Left ventricle myocardium inferior (tissue), 1 donor: ENCODE data around the gene CDC25A. TPM values are rescaled to one million over a fixed set of nuclear protein-coding genes. Genes with fewer than 3 reads are reported as not detected.
"Not testable (repeated sequence)": the region's sequence is repeated elsewhere in the genome, so short reads cannot be mapped to it uniquely, and the experiment has no call there.

Experiments used
- DNase-seq: peaks from one replicate; pipeline ENCODE4 v3.0.0-alpha.2; 2020
- H3K27ac ChIP-seq: fragments of 200-600 bp; replicated peaks from 2 replicates; pipeline ENCODE4 v1.8.0; 2021
- H3K27me3 ChIP-seq: fragments of 200-600 bp; 2 replicates; pipeline ENCODE4 v1.8.0; 2021; ENCODE audit warnings: low read depth
- H3K36me3 ChIP-seq: fragments of 200-600 bp; 2 replicates; pipeline ENCODE4 v1.8.0; 2021
- H3K4me1 ChIP-seq: fragments of 200-600 bp; 2 replicates; pipeline ENCODE4 v1.8.0; 2021
- H3K4me3 ChIP-seq: fragments of 200-600 bp; 2 replicates; pipeline ENCODE4 v1.8.0; 2021; ENCODE audit warnings: mild to moderate bottlenecking, moderate library complexity
- H3K9me3 ChIP-seq: fragments of 200-600 bp; replicated peaks from 2 replicates; pipeline ENCODE4 v1.8.0; 2021
- CTCF ChIP-seq: fragments of 200-600 bp; IDR thresholded peaks from 2 replicates; pipeline ENCODE4 v1.8.0; 2021; ENCODE audit warnings: antibody characterized with exemption, mild to moderate bottlenecking, borderline replicate concordance
- intact Hi-C: fragments of 100-400 bp; cut with micrococcal nuclease; formaldehyde crosslinking; loops from one replicate; pipeline ENCODE4 v1.11.0; 2022
- microRNA-seq: library from miRNA; unstranded; fragments of <30 nt; microRNA quantifications from one replicate; pipeline ENCODE4 v1.2.0, GENCODE V29; 2020
- total RNA-seq: library from RNA; stranded (reverse); fragmentation: NEBNext Ultra II Directional; extraction: Animal tissue kit (Norgen Biotek cat#: 25700); gene quantifications from one replicate; pipeline ENCODE4 v1.2.1, GENCODE V29; 2021
- donor health status: DM: no; HTN: yes; CAD: no; lungs with severe emphysema.

The CDC25A gene
- total RNA-seq, 1 donor from 2014 or later = 0.52 TPM

DNA sequence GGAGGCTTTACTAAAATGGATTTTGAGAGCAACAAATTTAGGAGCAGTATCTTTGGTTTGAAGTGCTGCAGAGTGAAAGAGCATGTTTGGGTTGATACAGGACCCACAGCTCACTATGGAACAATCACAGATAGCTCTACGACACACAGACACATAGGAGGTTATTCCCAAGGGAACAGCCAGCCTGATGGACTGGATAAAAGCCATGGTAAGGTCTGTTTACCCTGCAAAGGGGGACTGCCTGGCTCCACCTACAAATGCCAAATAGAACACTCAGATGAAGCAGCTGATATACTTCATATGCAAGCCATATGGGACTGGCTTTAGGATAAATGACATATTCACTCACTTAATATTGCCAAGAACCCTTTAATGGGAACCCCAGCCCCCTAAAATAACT, 75.4 kb downstream of the CDC25A start:
- TF ChIP-seq CTCF = no peak
- Histone ChIP-seq H3K4me1 (peaks cover 8% of the 10 kb centered on the region), H3K4me3 (no peak overlapping the region), H3K27ac (peak overlapping the region; percentile 9), H3K27me3 (no peaks in the 10 kb centered on the region), H3K9me3 (peaks cover 11% of the 10 kb centered on the region), H3K36me3 (no peaks in the 10 kb centered on the region)
- DNase-seq = no peak
- intact Hi-C loops = no loop called here

GRCh38 chr3:48112108-48112791, 76.0 kb downstream of the CDC25A start:
- H3K36me3 ChIP-seq, H3K4me3 ChIP-seq, intact Hi-C loops, H3K27me3 ChIP-seq, H3K4me1 ChIP-seq, DNase-seq: not testable (repeated sequence)
- Histone ChIP-seq H3K9me3 (peaks cover 11% of the 10 kb centered on the region), H3K27ac (peak overlapping the region; percentile 9)

GRCh38 chr3:48110463-48110862, 77.8 kb downstream of the CDC25A start:
- intact Hi-C loops = no loop called here
- DNase-seq = no peak

GRCh38 chr3:48107227-48107626, 81.0 kb downstream of the CDC25A start:
- no peak for DNase-seq
- Histone ChIP-seq H3K27ac (no peak overlapping the region), H3K4me3 (no peak overlapping the region), H3K36me3 (no peaks in the 10 kb centered on the region), H3K4me1 (peaks cover 2% of the 10 kb centered on the region), H3K9me3 (peaks cover 11% of the 10 kb centered on the region), H3K27me3 (no peaks in the 10 kb centered on the region)
- intact Hi-C loops = no loop called here
- TF ChIP-seq CTCF = no peak

More at GRCh38 chr3:48110463-48110862, 77.8 kb downstream of the CDC25A start:
- H3K4me3 ChIP-seq = no peak overlapping the region
- H3K27me3 ChIP-seq = no peaks in the 10 kb centered on the region
- TF ChIP-seq CTCF = no peak
- H3K9me3 ChIP-seq = peaks cover 11% of the 10 kb centered on the region
- H3K4me1 ChIP-seq = peaks cover 8% of the 10 kb centered on the region
- no peaks in the 10 kb centered on the region for H3K36me3 ChIP-seq
- H3K27ac ChIP-seq = no peak overlapping the region

Small RNAs within 50 kb of the gene (microRNA-seq; reads per million reads assigned to microRNA genes)
- 5.9 reads per million, percentile 17 among the genes with 10 or more reads in this experiment for gene MIR4443

Other genes starting within 250 kb of the CDC25A start
- 662 TPM for gene MAP4, start 172.0 kb downstream of the CDC25A start, total RNA-seq
- gene CAMP, start 35.1 kb upstream of the CDC25A start, total RNA-seq = not detected
- gene ZNF589, start 52.7 kb upstream of the CDC25A start, total RNA-seq = 6.6 TPM
- gene NME6, start 113.0 kb upstream of the CDC25A start, total RNA-seq = 20.4 TPM
- not detected for gene SPINK8, start 145.2 kb upstream of the CDC25A start, total RNA-seq
- not detected for gene FBXW12, start 183.8 kb upstream of the CDC25A start, total RNA-seq
- 42.6 TPM for gene PLXNB1, start 241.7 kb upstream of the CDC25A start, total RNA-seq